Activated CD4-positive, alpha-beta T cell treated with anti-CD3 and anti-CD28 coated beads, Interleukin-2, amount 50 U/mL, for 48 hours (primary cell): ENCODE results near the gene SCN3B.

ENCODE experiments used
- DNase-seq, 2 experiments: peaks; one replicate each; pipeline ENCODE4 v3.0.0-alpha.2; 2020

The SCN3B gene

GRCh38 chr11:123594921-123595320 lies 59.5 kb downstream of the SCN3B start:
- DNase-seq, result no peak

DNA sequence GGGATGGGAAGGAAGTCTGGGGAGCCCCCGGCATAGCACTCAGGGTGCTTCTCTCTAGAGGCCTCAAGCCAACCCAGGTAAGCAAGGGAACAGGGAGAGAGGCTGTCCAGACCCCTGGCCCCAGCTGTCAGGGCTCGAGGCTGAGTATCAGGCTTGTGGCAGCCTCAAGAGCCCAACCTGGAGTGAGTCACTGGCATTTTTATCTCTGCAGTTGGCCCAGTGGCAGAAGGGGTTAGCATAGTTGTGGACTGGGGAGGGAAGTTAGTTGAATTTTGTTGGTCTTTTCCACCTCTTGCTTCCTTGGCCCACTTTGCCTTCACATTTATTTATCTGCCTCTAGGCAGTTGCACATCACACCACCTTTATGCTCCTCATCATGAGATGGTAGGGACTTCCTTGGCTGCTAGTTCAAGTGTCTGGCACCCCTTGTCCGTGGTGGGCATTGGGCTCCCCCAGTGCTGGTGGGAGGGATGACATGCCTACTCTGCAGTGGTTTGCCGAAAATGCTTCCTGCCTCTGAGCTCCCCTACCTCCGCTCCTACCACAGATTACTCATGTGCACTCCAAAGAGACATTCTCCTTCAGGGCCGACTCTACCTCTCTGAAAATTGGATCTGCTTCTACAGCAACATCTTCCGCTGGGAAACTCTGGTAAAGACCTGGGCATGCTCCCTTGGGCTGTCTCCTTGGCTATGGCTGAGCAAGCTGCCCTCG lies 60.1 kb downstream of the SCN3B start:
- no peak for DNase-seq

DNA sequence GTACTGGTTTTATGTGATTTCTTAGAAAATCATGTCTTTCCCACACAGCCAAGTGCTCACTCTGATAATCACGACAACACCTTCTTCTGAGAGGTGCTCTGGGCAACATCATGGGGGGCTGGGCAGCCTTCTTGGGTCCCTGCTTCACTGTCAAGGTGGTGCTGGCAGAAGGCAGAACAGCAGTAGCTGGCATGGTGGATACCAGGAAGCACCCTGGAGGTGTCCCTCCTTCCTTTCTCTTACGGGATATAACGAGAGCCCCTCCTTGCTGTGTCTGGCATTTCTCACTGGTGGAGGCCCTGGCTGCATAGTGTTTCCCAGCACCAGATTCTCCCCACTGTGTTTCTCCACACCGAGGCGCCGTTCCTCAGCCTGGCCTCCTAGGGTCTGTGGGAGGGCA lies 60.9 kb downstream of the SCN3B start:
- no peak for DNase-seq

- no peak for DNase-seq
Observed at GRCh38 chr11:123590296-123590912, 64.0 kb downstream of the SCN3B start.

DNA sequence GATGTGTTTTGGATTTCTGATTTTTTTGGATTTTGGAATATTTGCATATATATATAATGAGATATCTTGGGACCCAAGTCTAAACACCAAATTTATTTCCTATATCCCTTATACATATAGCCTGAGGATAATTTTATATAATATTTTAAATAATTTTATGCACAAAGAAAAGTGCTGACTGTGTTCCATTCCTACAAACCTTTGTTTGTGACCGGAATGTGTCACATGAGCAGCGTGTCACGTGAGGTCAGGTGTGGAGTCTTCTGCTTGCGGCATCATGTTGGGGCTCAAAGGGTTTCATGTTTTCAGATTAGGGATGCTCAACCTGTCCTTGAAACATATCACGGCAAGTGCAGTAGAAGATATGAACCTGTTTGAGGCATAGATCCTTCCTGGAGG lies 65.6 kb downstream of the SCN3B start:
- no peak for DNase-seq

- DNase-seq, result no peak
Observed at GRCh38 chr11:123588117-123588863, 66.1 kb downstream of the SCN3B start.

GRCh38 chr11:123587559-123587958 lies 66.9 kb downstream of the SCN3B start:
- DNase-seq, result no peak

GRCh38 chr11:123587044-123587443 lies 67.4 kb downstream of the SCN3B start:
- DNase-seq, result no peak

DNA sequence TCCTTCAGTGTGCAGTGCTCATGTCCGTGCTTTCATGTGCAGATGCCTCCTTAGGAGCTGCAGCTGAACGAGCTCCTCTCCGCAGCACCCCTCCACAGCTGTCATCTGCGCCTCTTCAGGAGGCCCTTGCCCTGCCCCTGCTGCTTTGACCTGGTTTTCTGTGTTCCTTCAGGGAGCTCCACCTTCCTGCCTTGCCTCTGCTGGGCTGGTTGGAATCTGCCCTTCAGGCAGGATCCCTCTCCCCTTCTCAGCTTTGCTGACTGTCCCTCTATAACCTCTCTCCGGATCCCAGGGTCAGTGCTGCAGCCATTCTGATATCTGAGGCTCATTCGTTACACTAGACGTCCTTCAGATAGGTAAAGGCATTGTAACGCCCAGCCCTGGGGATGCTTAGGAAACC lies 67.9 kb downstream of the SCN3B start:
- DNase-seq, result no peak

- no peak for DNase-seq
Observed at GRCh38 chr11:123585706-123586105, 68.7 kb downstream of the SCN3B start.

- DNase-seq, result no peak
Observed at GRCh38 chr11:123585206-123585605, 69.2 kb downstream of the SCN3B start.

DNA sequence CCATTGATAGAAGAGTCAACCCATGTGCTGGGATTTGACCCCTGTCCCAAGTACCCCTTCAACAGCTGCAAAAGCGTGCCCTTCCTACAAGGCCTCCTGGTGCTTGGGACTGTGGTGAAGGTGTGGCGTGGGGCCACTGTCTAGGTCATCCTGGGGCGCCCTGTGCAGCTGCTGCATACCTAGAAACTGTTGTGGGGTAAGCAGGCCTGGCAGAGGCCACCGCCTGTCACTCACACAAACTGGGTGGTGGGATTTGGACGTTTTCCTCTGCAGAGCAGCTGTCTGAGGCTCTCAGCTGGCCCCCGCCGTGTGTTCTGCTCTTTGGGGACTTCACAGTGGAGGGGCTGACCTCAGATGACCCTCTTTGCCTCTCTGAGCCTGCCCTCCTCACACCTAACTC lies 69.7 kb downstream of the SCN3B start:
- no peak for DNase-seq

- DNase-seq, result no peak
Observed at GRCh38 chr11:123584186-123584585, 70.2 kb downstream of the SCN3B start.

- DNase-seq, result no peak
Observed at GRCh38 chr11:123582992-123583504, 71.4 kb downstream of the SCN3B start.

- no peak for DNase-seq
Observed at GRCh38 chr11:123581651-123582399, 72.6 kb downstream of the SCN3B start.

GRCh38 chr11:123580557-123581275 lies 73.7 kb downstream of the SCN3B start:
- peak; percentile 66 to 72 for DNase-seq

DNA sequence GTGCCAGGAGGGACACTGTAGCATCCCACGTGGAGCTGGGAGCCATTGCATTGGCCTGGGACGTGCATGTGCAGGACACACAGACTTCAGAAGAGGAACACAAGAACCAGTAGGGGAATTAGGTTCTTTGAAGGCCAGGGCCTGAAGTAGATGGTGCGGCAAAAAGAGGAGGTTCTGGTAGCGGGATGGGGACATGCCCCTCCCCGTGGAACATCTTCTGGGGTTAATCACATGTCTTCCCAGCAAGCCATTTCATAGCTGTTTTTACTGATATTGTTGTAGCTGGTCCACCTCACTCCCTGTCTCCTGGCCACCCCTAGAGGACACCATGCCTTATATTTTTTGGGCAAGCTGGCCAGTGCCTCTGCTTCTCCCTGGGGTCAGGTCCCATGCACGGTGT lies 74.3 kb downstream of the SCN3B start:
- no peak for DNase-seq

DNA sequence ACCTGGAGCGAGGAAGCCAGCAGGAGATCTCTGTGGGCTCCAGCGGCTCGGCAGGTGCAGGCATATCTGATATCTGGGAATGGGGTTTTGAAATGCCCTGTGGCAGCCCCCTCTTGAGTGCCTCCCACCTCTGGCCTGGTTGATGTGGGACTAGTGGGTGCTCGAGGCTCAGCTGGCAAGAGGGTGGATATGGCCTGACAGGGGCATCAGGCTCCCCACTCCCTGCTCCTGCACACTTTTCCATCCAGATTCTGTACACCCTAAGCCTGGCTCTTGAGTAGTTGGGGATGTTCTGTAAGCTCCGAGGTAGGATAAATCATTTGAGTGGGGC lies 75.0 kb downstream of the SCN3B start:
- no peak for DNase-seq
